Measurements from ENCODE around the gene FMN2. TPM values are rescaled to one million over a fixed set of nuclear protein-coding genes. Genes with fewer than 3 reads are reported as not detected.

Gene FMN2
- total RNA-seq, 2 donors from 2014 or later = 26.9 to 27.2 TPM

GRCh38 chr1:240468656-240469055 lies 377.0 kb downstream of the FMN2 start:
- Mint-ChIP-seq H3K9me3 (no peaks in the 10 kb centered on the region), H3K27ac (no peak overlapping the region), H3K4me3 (no peak overlapping the region), H3K4me1 (peaks cover 40% of the 10 kb centered on the region), H3K36me3 (ENCODE audit: low read depth) (peaks cover 5% of the 10 kb centered on the region), H3K27me3 (ENCODE audit: insufficient read depth) (no peaks in the 10 kb centered on the region)
- no peak for TF ChIP-seq CTCF (conservative IDR thresholded peaks at IDR 0.05)
- DNase-seq = no peak
- peaks cover 7% of the 10 kb centered on the region for H3K36me3 ChIP-seq (ENCODE audit: control insufficient read depth, insufficient read depth, low read length)
- H3K27me3 ChIP-seq (ENCODE audit: control insufficient read depth, insufficient read depth, low read length, poor library complexity, severe bottlenecking) = no peaks in the 10 kb centered on the region
- H3K4me3 ChIP-seq (ENCODE audit: low read length) = no peak overlapping the region
- H3K27ac ChIP-seq (ENCODE audit: low read depth, low read length) = no peak overlapping the region
- peaks cover 17% of the 10 kb centered on the region for H3K4me1 ChIP-seq (ENCODE audit: control insufficient read depth, insufficient read depth, low read length)
- no peaks in the 10 kb centered on the region for H3K9me3 ChIP-seq (ENCODE audit: control insufficient read depth, low read length)
- H3K9ac ChIP-seq (ENCODE audit: extremely low read depth, low read length, poor library complexity, severe bottlenecking) = no peak overlapping the region
- 87 to 96% methylated on average over 3 to 7 of the region's 7 CpGs for whole genome bisulfite sequencing, 2 experiments (ENCODE audit: insufficient coverage in 1 of 2, insufficient read length in 1 of 2)

- H3K4me3 Mint-ChIP-seq = no peak overlapping the region
- H3K9ac ChIP-seq (ENCODE audit: extremely low read depth, low read length, poor library complexity, severe bottlenecking) = no peak overlapping the region
Observed at GRCh38 chr1:240474133-240474614, 382.5 kb downstream of the FMN2 start.

GRCh38 chr1:240475832-240476231 lies 384.1 kb downstream of the FMN2 start:
- H3K9ac ChIP-seq (ENCODE audit: extremely low read depth, low read length, poor library complexity, severe bottlenecking) = no peak overlapping the region
- Mint-ChIP-seq H3K27ac (no peak overlapping the region), H3K9me3 (peaks cover 4% of the 10 kb centered on the region), H3K4me1 (peaks cover 21% of the 10 kb centered on the region), H3K36me3 (ENCODE audit: low read depth) (peaks cover 26% of the 10 kb centered on the region), H3K4me3 (no peak overlapping the region), H3K27me3 (ENCODE audit: insufficient read depth) (no peaks in the 10 kb centered on the region)
- H3K4me3 ChIP-seq (ENCODE audit: low read length) = no peak overlapping the region
- H3K36me3 ChIP-seq (ENCODE audit: control insufficient read depth, insufficient read depth, low read length) = peaks cover 31% of the 10 kb centered on the region
- H3K27me3 ChIP-seq (ENCODE audit: control insufficient read depth, insufficient read depth, low read length, poor library complexity, severe bottlenecking) = no peaks in the 10 kb centered on the region
- peaks cover 9% of the 10 kb centered on the region for H3K4me1 ChIP-seq (ENCODE audit: control insufficient read depth, insufficient read depth, low read length)
- TF ChIP-seq CTCF (conservative IDR thresholded peaks at IDR 0.05) = no peak
- H3K9me3 ChIP-seq (ENCODE audit: control insufficient read depth, low read length) = peaks cover 14% of the 10 kb centered on the region
- H3K27ac ChIP-seq (ENCODE audit: low read depth, low read length) = no peak overlapping the region
- DNase-seq = no peak
- 86 to 94% methylated on average over 2 to 4 of the region's 4 CpGs for WGBS, 2 experiments (ENCODE audit: insufficient coverage in 1 of 2, insufficient read length in 1 of 2)

More at GRCh38 chr1:240474133-240474614, 382.5 kb downstream of the FMN2 start:
- 71 to 91% methylated on average over 1 to 5 of the region's 5 CpGs for WGBS, 2 experiments (ENCODE audit: insufficient coverage in 1 of 2, insufficient read length in 1 of 2)
- H3K4me3 ChIP-seq (ENCODE audit: low read length) = no peak overlapping the region
- peaks cover 31% of the 10 kb centered on the region for H3K36me3 ChIP-seq (ENCODE audit: control insufficient read depth, insufficient read depth, low read length)
- peaks cover 26% of the 10 kb centered on the region for H3K36me3 Mint-ChIP-seq (ENCODE audit: low read depth)
- H3K9me3 ChIP-seq (ENCODE audit: control insufficient read depth, low read length) = peaks cover 14% of the 10 kb centered on the region
- no peaks in the 10 kb centered on the region for H3K27me3 ChIP-seq (ENCODE audit: control insufficient read depth, insufficient read depth, low read length, poor library complexity, severe bottlenecking)
- no peak for DNase-seq
- no peaks in the 10 kb centered on the region for H3K27me3 Mint-ChIP-seq (ENCODE audit: insufficient read depth)
- peaks cover 9% of the 10 kb centered on the region for H3K4me1 ChIP-seq (ENCODE audit: control insufficient read depth, insufficient read depth, low read length)
- TF ChIP-seq CTCF (conservative IDR thresholded peaks at IDR 0.05) = no peak
- H3K27ac Mint-ChIP-seq = no peak overlapping the region
- H3K9me3 Mint-ChIP-seq = peaks cover 4% of the 10 kb centered on the region
- H3K27ac ChIP-seq (ENCODE audit: low read depth, low read length) = no peak overlapping the region
- H3K4me1 Mint-ChIP-seq = peaks cover 21% of the 10 kb centered on the region

Data from endodermal cell (in vitro differentiated cells).